Activated T-cell treated with anti-CD3 and anti-CD28 coated beads, Interleukin-2, amount 50 U/mL, for 4 hours (primary cell): ENCODE results near the gene TRMT10A. TPM values are rescaled to one million over a fixed set of nuclear protein-coding genes. Genes with fewer than 3 reads are reported as not detected.
A peak's percentile ranks its signal among the peaks of the same experiment; 100 is the strongest.

ENCODE experiments used
- ATAC-seq, 2 donors: fragments of 200-7000 bp; cut with Tn5 transposase; one replicate each; pipeline ENCODE4 v1.10.0; 2021
- DNase-seq: peaks from one replicate; pipeline ENCODE4 v3.0.0-alpha.2; 2020
- H3K27me3 Mint-ChIP-seq: one replicate; pipeline ENCODE4 v1.8.0; 2021; ENCODE audit warnings: low read depth, mixed read lengths
- H3K36me3 Mint-ChIP-seq: one replicate; pipeline ENCODE4 v1.8.0; 2022; ENCODE audit warnings: mixed read lengths; ENCODE audit not compliant: insufficient read depth
- H3K4me1 Mint-ChIP-seq: one replicate; pipeline ENCODE4 v1.8.0; 2021; ENCODE audit warnings: low read depth, mixed read lengths
- H3K4me3 Mint-ChIP-seq: one replicate; pipeline ENCODE4 v1.8.0; 2021; ENCODE audit warnings: mild to moderate bottlenecking, moderate library complexity, mixed read lengths
- H3K9me3 Mint-ChIP-seq: one replicate; pipeline ENCODE4 v1.8.0; 2021; ENCODE audit warnings: mixed read lengths
- total RNA-seq, 3 donors: library from RNA; stranded (reverse); gene quantifications; one replicate each; pipeline ENCODE4 v1.2.1, GENCODE V29; 2021

TRMT10A gene
- total RNA-seq, 3 donors from 2014 or later = 5.6 to 7.7 (median 6.5) TPM

DNA sequence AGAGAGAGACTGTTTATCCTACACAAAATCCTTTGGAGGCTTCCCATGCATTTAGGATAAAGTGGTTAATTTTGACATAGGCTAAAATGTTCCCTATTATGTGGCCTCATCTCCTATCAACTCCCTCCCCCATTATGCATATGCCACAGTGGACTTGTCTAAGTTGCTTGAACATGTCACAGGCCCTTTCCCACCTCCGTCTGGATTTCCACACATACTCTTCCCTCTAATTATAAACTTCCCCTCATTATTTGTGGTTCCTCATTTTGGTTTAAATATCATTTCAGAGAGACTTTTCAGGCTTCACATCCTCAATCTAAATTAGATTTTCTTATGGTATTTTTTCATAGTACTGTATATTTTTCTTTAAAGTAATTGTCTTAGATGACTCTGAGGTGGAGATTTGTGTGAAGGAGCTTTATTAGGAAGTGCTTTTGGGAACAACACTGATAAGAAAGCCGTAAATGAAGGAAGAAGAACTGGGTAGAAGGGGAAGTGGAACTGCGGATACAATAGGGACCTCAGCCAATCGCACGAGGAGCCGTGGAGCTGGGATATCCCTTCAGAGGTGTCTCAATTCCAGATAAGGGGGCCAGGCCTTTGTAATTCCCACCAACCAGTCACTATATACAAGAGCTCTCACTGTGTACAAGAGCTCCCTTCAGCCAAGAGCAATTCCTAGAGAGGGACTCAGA lies 45.1 kb downstream of the TRMT10A start:
- Mint-ChIP-seq H3K4me3 (no peak overlapping the region), H3K9me3 (no peaks in the 10 kb centered on the region), H3K27me3 (peaks cover 5% of the 10 kb centered on the region), H3K4me1 (no peaks in the 10 kb centered on the region), H3K36me3 (no peaks in the 10 kb centered on the region)
- ATAC-seq (no peak), DNase-seq (no peak)

- H3K4me3 Mint-ChIP-seq = no peak within 1 kb of the TSS
- no peak for ATAC-seq
- H3K27me3 Mint-ChIP-seq = peaks cover 3% of the 10 kb centered on the region
- H3K36me3 Mint-ChIP-seq = no peaks in the 10 kb centered on the region
- no peaks in the 10 kb centered on the region for H3K9me3 Mint-ChIP-seq
- H3K4me1 Mint-ChIP-seq = peaks cover 38% of the 10 kb centered on the region
- no peak for DNase-seq
Measured at GRCh38 chr4:99510721-99511120, 53.1 kb downstream of the TRMT10A start, which contains the start of gene C4orf17. Gene C4orf17 (plus strand): TSS chr4:99511021. CDS start chr4:99513082, 2,061 bp downstream.

DNA sequence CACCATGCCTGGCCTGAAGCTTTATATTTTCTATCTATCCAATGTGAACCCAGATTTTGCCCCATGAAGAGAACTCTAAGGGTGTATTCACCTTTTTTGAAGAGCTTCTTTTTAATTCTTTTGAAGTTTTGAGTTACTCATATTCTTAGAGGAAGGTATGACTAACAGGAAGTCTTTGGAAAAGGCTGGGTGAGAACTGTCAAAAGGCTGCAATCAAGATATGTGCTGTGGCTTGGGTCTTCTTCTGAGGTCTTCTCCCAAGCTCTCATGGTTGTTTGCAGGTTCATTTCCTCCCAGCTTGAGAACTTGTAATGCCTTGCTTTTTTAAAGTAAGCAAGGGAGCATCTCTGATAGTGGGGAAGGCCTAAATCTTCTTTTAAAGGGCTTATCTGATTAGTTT lies 56.1 kb downstream of the TRMT10A start:
- ATAC-seq (peak; percentile 92 to 95), DNase-seq (peak; percentile 11)
- Mint-ChIP-seq H3K4me3 (peak overlapping the region; percentile 34), H3K36me3 (no peaks in the 10 kb centered on the region), H3K4me1 (peaks cover 52% of the 10 kb centered on the region), H3K9me3 (no peaks in the 10 kb centered on the region), H3K27me3 (no peaks in the 10 kb centered on the region)

- ATAC-seq = peak; percentile 10 to 17
- H3K4me3 Mint-ChIP-seq = peak overlapping the region; percentile 34
Measured at GRCh38 chr4:99507349-99507748, 56.5 kb downstream of the TRMT10A start.

GRCh38 chr4:99506781-99507180 lies 57.1 kb downstream of the TRMT10A start:
- Mint-ChIP-seq H3K36me3 (no peaks in the 10 kb centered on the region), H3K4me3 (no peak overlapping the region), H3K27me3 (no peaks in the 10 kb centered on the region), H3K9me3 (no peaks in the 10 kb centered on the region), H3K4me1 (peaks cover 52% of the 10 kb centered on the region)
- ATAC-seq (no peak), DNase-seq (no peak)

More at GRCh38 chr4:99507349-99507748, 56.5 kb downstream of the TRMT10A start:
- Mint-ChIP-seq H3K9me3 (no peaks in the 10 kb centered on the region), H3K36me3 (no peaks in the 10 kb centered on the region), H3K27me3 (no peaks in the 10 kb centered on the region), H3K4me1 (peaks cover 52% of the 10 kb centered on the region)
- no peak for DNase-seq

DNA sequence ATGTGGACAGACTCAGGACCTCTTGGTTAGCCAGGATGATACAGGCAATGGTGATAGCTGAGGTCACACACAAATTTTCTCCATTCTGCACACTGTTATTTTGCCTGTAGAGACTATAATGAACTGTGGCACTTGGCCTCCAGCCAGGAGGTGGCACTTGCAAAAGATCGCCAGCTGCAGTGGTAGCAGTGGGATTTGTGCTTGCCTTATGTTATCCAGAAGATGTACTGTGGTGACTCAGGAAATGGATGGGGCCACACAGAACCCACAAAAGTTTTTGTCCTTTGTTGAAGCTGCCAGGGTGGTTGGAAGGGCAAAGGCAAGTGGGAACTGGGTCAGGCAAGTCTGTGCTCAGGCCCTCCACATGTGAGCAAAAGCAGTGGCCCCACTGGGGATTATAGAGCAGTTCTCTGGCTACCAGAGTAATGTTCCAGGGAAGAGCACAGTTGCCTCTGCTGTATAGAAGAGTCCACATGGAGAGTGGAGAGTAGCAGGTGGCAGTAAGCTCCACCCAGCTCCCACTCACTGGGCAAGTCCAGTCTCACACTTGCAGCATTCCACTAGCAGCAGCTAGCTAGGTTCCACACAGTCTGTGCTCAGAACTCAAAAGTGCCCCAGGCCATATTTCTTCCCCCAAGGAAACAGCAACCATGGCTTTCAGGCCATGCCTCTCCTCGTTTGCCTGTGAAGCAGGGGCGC lies 58.9 kb downstream of the TRMT10A start:
- no peaks in the 10 kb centered on the region for H3K9me3 Mint-ChIP-seq
- H3K27me3 Mint-ChIP-seq = no peaks in the 10 kb centered on the region
- ATAC-seq = no peak
- DNase-seq = no peak
- H3K36me3 Mint-ChIP-seq = no peaks in the 10 kb centered on the region
- H3K4me3 Mint-ChIP-seq = no peak overlapping the region
- H3K4me1 Mint-ChIP-seq = peaks cover 52% of the 10 kb centered on the region

Other genes starting within 250 kb of the TRMT10A start
- gene ADH1B, start 242.6 kb downstream of the TRMT10A start, total RNA-seq = 1 to 10 TPM in 2 of 3 donors, under 1 TPM in 1; 0.91 to 1.1 (median 1.0) TPM
- under 1 TPM; 0.11 to 0.20 (median 0.16) TPM for gene ADH1C, start 211.3 kb downstream of the TRMT10A start, total RNA-seq
- not detected for gene ADH7, start 128.7 kb downstream of the TRMT10A start, total RNA-seq
- gene C4orf17, start 53.0 kb downstream of the TRMT10A start, total RNA-seq = not detected
- gene MTTP, start 10.8 kb upstream of the TRMT10A start, total RNA-seq = not detected
- gene C4orf54, start 93.8 kb upstream of the TRMT10A start, total RNA-seq = not detected